ENCODE results near the gene PPP1R18. TPM values are rescaled to one million over a fixed set of nuclear protein-coding genes. Genes with fewer than 3 reads are reported as not detected.

Gene PPP1R18
- total RNA-seq, 2 donors from 2014 or later, result 14.5 to 20.0 TPM

- peaks cover 0 to 3% of the 10 kb centered on the region in 2 donors for H3K36me3 ChIP-seq (replicated peaks in 1 of 2; ENCODE audit: insufficient read depth in 1 of 2, low read depth in 2 of 2)
- TF ChIP-seq POLR2A (IDR thresholded peaks at IDR 0.05), result no peak
- no peak for TF ChIP-seq CTCF (IDR thresholded peaks at IDR 0.05)
- H3K4me3 ChIP-seq, result no peak overlapping the region
- ATAC-seq, result no peak
- H3K27ac ChIP-seq, result peak overlapping the region in 2 of 4 donors; percentile 19 to 32
- H3K4me1 ChIP-seq, result peaks cover 33% of the 10 kb centered on the region
- WGBS, 2 donors, result 83 to 100% methylated on average over 1 of the region's 1 CpG
- intact Hi-C loops (cut with DNase I), result no loop called here
- no peaks in the 10 kb centered on the region for H3K9me3 ChIP-seq
- no peak for DNase-seq
- H3K27me3 ChIP-seq, result no peaks in the 10 kb centered on the region
Observed at GRCh38 chr6:30711758-30712380, 25.4 kb upstream of the PPP1R18 start.

- peaks cover 0 to 3% of the 10 kb centered on the region in 2 donors for H3K36me3 ChIP-seq (replicated peaks in 1 of 2; ENCODE audit: insufficient read depth in 1 of 2, low read depth in 2 of 2)
- intact Hi-C loops (cut with DNase I), result no loop called here
- H3K4me1 ChIP-seq, result peaks cover 28% of the 10 kb centered on the region
- DNase-seq (no peak), ATAC-seq (peak; percentile 78)
- H3K27me3 ChIP-seq, result no peaks in the 10 kb centered on the region
- 83 to 93% methylated on average over 2 of the region's 2 CpGs for WGBS, 2 donors
- H3K4me3 ChIP-seq, result no peak overlapping the region
- no peaks in the 10 kb centered on the region for H3K9me3 ChIP-seq
- TF ChIP-seq CTCF (IDR thresholded peaks at IDR 0.05) (no peak), POLR2A (IDR thresholded peaks at IDR 0.05) (no peak)
- H3K27ac ChIP-seq, result peak overlapping the region in 3 of 4 donors; percentile 17 to 77 (median 52)
Observed at GRCh38 chr6:30709101-30709868, 22.8 kb upstream of the PPP1R18 start.

GRCh38 chr6:30707281-30707850 lies 20.9 kb upstream of the PPP1R18 start:
- peaks cover 0 to 3% of the 10 kb centered on the region in 2 donors for H3K36me3 ChIP-seq (replicated peaks in 1 of 2; ENCODE audit: insufficient read depth in 1 of 2, low read depth in 2 of 2)
- no peaks in the 10 kb centered on the region for H3K9me3 ChIP-seq
- H3K27me3 ChIP-seq, result no peaks in the 10 kb centered on the region
- no peak overlapping the region for H3K4me3 ChIP-seq
- peaks cover 28% of the 10 kb centered on the region for H3K4me1 ChIP-seq
- ATAC-seq (peak; percentile 20), DNase-seq (peak in 3 of 4 donors; percentile 46 to 62 (median 51))
- WGBS, 2 donors, result 52 to 57% methylated on average over 5 to 6 of the region's 6 CpGs
- intact Hi-C loops (cut with DNase I), result no loop called here
- TF ChIP-seq POLR2A (IDR thresholded peaks at IDR 0.05) (no peak), CTCF (IDR thresholded peaks at IDR 0.05) (no peak)
- peak overlapping the region in 3 of 4 donors; percentile 52 to 65 (median 62) for H3K27ac ChIP-seq

- ATAC-seq (no peak), DNase-seq (no peak)
- no peak for TF ChIP-seq CTCF (IDR thresholded peaks at IDR 0.05)
- TF ChIP-seq POLR2A (IDR thresholded peaks at IDR 0.05), result no peak
- Histone ChIP-seq H3K27ac (no peak overlapping the region), H3K4me1 (peaks cover 28% of the 10 kb centered on the region), H3K27me3 (no peaks in the 10 kb centered on the region), H3K36me3 (replicated peaks in 1 of 2; ENCODE audit: insufficient read depth in 1 of 2, low read depth in 2 of 2) (no peaks in the 10 kb centered on the region), H3K4me3 (no peak overlapping the region), H3K9me3 (no peaks in the 10 kb centered on the region)
- intact Hi-C loops (cut with DNase I), result no loop called here
- 91 to 93% methylated on average over 4 of the region's 4 CpGs for WGBS, 2 donors
Observed at GRCh38 chr6:30705620-30706019, 19.2 kb upstream of the PPP1R18 start.

Data from body of pancreas (tissue), 4 donors.